NT2/D1 (cell line): Measurements from ENCODE around the gene IFNG-AS1.

Experiments
- DNase-seq: peaks from one replicate; pipeline ENCODE4 v3.0.0-alpha.2; 2011; ENCODE audit warnings: low read depth, low spot score
- H3K27me3 ChIP-seq: 2 replicates; pipeline ENCODE4 v1.6.0; 2011; ENCODE audit warnings: mild to moderate bottlenecking; ENCODE audit not compliant: insufficient read length, insufficient read depth
- H3K36me3 ChIP-seq: 2 replicates; pipeline ENCODE4 v1.6.1; 2011; ENCODE audit warnings: mild to moderate bottlenecking, low read length, mixed read lengths; ENCODE audit not compliant: insufficient read depth, insufficient read length
- H3K4me1 ChIP-seq: 2 replicates; pipeline ENCODE4 v1.5.1; 2011; ENCODE audit not compliant: insufficient read depth, insufficient read length
- H3K4me3 ChIP-seq: 2 replicates; pipeline ENCODE4 v1.5.1; 2011; ENCODE audit warnings: low read depth; ENCODE audit not compliant: insufficient read length
- H3K9ac ChIP-seq: 2 replicates; pipeline ENCODE4 v1.6.0; 2011; ENCODE audit warnings: low read depth; ENCODE audit not compliant: insufficient read length
- H3K9me3 ChIP-seq: 2 replicates; pipeline ENCODE4 v1.5.1; 2011; ENCODE audit warnings: mild to moderate bottlenecking, low read length; ENCODE audit not compliant: insufficient read depth
- SUZ12 ChIP-seq: IDR thresholded peaks from 2 replicates; pipeline ENCODE4 v1.6.1; 2011; ENCODE audit not compliant: insufficient read length, insufficient read depth; ENCODE audit errors: extremely low read depth
- YY1 ChIP-seq: IDR thresholded peaks from 2 replicates; pipeline ENCODE4 v1.6.1; 2011; ENCODE audit not compliant: insufficient read length, insufficient read depth
- ZNF274 ChIP-seq: IDR thresholded peaks from 2 replicates; pipeline ENCODE4 v1.6.1; 2011; ENCODE audit warnings: mild to moderate bottlenecking, low read depth, low read length

Gene IFNG-AS1

GRCh38 chr12:67989184-67989920, at the start of gene IFNG-AS1:
Gene IFNG-AS1, plus strand, starts transcription at chr12:67989447.
- no peaks in the 10 kb centered on the region for H3K36me3 ChIP-seq
- no peaks in the 10 kb centered on the region for H3K27me3 ChIP-seq
- TF ChIP-seq ZNF274 (no peak), YY1 (no peak), SUZ12 (no peak)
- no peak for DNase-seq
- no peaks in the 10 kb centered on the region for H3K9me3 ChIP-seq
- H3K4me3 ChIP-seq: no peak within 1 kb of the TSS
- H3K4me1 ChIP-seq: no peaks in the 10 kb centered on the region
- no peak within 1 kb of the TSS for H3K9ac ChIP-seq

- TF ChIP-seq ZNF274 (no peak), YY1 (no peak), SUZ12 (no peak)
- H3K4me1 ChIP-seq: no peaks in the 10 kb centered on the region
- no peak for DNase-seq
- H3K4me3 ChIP-seq: no peak overlapping the region
- no peak overlapping the region for H3K9ac ChIP-seq
- H3K9me3 ChIP-seq: no peaks in the 10 kb centered on the region
- H3K27me3 ChIP-seq: no peaks in the 10 kb centered on the region
- no peaks in the 10 kb centered on the region for H3K36me3 ChIP-seq
These were observed 49.6 kb upstream of the IFNG-AS1 start for GRCh38 chr12:67939611-67940010.

GRCh38 chr12:67940780-67941243, 48.4 kb upstream of the IFNG-AS1 start:
- no peaks in the 10 kb centered on the region for H3K36me3 ChIP-seq
- H3K4me3 ChIP-seq: no peak overlapping the region
- DNase-seq: no peak
- no peaks in the 10 kb centered on the region for H3K9me3 ChIP-seq
- no peak for TF ChIP-seq ZNF274
- no peak for TF ChIP-seq YY1
- no peak for TF ChIP-seq SUZ12
- H3K9ac ChIP-seq: no peak overlapping the region
- H3K27me3 ChIP-seq: no peaks in the 10 kb centered on the region
- no peaks in the 10 kb centered on the region for H3K4me1 ChIP-seq

GRCh38 chr12:67942724-67943123, 46.5 kb upstream of the IFNG-AS1 start:
- Histone ChIP-seq H3K4me3 (no peak overlapping the region), H3K27me3 (no peaks in the 10 kb centered on the region), H3K36me3 (no peaks in the 10 kb centered on the region), H3K9ac (no peak overlapping the region), H3K9me3 (no peaks in the 10 kb centered on the region), H3K4me1 (no peaks in the 10 kb centered on the region)
- no peak for DNase-seq
- TF ChIP-seq SUZ12 (no peak), YY1 (no peak), ZNF274 (no peak)

- Histone ChIP-seq H3K9me3 (no peaks in the 10 kb centered on the region), H3K9ac (no peak overlapping the region), H3K4me1 (no peaks in the 10 kb centered on the region)
These were observed 45.9 kb upstream of the IFNG-AS1 start for GRCh38 chr12:67943141-67943892.

GRCh38 chr12:67944093-67944492, 45.2 kb upstream of the IFNG-AS1 start:
- TF ChIP-seq SUZ12: no peak
- TF ChIP-seq ZNF274: no peak
- TF ChIP-seq YY1: no peak
- no peaks in the 10 kb centered on the region for H3K4me1 ChIP-seq

More at GRCh38 chr12:67943141-67943892, 45.9 kb upstream of the IFNG-AS1 start:
- TF ChIP-seq ZNF274: no peak
- no peak for TF ChIP-seq YY1
- DNase-seq: peak; percentile 58
- H3K4me3 ChIP-seq: no peak overlapping the region
- no peaks in the 10 kb centered on the region for H3K36me3 ChIP-seq
- no peaks in the 10 kb centered on the region for H3K27me3 ChIP-seq

GRCh38 chr12:67952787-67953186, 36.5 kb upstream of the IFNG-AS1 start:
- Histone ChIP-seq H3K27me3 (no peaks in the 10 kb centered on the region), H3K36me3 (no peaks in the 10 kb centered on the region), H3K4me3 (no peak overlapping the region), H3K4me1 (no peaks in the 10 kb centered on the region), H3K9ac (no peak overlapping the region), H3K9me3 (no peaks in the 10 kb centered on the region)
- TF ChIP-seq SUZ12 (no peak), YY1 (no peak), ZNF274 (no peak)
- no peak for DNase-seq

More at GRCh38 chr12:67944093-67944492, 45.2 kb upstream of the IFNG-AS1 start:
- H3K9ac ChIP-seq: no peak overlapping the region
- H3K36me3 ChIP-seq: no peaks in the 10 kb centered on the region
- H3K27me3 ChIP-seq: no peaks in the 10 kb centered on the region
- no peaks in the 10 kb centered on the region for H3K9me3 ChIP-seq
- no peak overlapping the region for H3K4me3 ChIP-seq
- no peak for DNase-seq
